ENCODE data around the gene EMILIN1.
"Not testable (repeated sequence)": the region's sequence is repeated elsewhere in the genome, so short reads cannot be mapped to it uniquely, and the experiment has no call there.

EMILIN1 gene

DNA sequence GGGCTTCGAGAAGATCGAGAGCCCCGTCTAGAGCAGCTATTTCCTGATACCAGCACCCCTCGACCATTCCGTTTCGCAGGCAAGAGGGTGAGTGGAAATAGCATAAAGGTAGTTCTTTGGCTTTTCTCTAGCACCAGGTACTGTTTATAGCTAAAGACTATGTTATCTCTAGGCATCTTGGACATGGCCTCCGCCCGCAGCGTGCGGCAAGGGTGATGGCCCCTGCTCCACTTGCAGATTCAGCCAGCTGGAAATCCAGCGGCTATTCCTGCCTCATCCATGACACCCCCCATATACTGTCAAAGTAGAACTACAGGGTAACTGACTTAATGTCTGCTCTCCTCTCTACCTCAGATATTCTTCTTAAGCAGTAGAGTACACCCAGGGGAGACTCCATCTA lies 23.7 kb upstream of the EMILIN1 start:
- DNase-seq = no peak

- no peak for DNase-seq
Observed at GRCh38 chr2:27057184-27057583, 21.2 kb upstream of the EMILIN1 start.

DNA sequence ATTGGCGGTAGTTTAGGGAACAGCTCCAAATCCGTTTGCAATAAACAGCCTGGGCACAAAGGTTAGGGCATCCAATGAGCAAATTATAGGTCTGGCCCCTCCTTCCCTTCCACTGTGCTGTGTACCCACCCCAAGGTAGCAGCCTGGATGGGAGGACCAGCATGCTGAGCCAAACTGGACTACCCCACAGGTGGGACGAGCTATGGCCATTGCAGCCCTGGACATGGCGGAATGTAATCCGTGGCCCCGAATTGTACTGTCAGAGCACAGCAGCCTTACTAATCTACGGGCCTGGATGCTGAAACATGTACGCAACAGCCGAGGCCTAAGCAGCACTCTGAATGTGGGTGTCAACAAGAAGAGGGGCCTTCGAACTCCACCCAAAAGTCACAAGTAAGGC lies 20.2 kb upstream of the EMILIN1 start:
- no peak for DNase-seq

GRCh38 chr2:27059141-27059820 lies 19.1 kb upstream of the EMILIN1 start:
- DNase-seq = no peak

DNA sequence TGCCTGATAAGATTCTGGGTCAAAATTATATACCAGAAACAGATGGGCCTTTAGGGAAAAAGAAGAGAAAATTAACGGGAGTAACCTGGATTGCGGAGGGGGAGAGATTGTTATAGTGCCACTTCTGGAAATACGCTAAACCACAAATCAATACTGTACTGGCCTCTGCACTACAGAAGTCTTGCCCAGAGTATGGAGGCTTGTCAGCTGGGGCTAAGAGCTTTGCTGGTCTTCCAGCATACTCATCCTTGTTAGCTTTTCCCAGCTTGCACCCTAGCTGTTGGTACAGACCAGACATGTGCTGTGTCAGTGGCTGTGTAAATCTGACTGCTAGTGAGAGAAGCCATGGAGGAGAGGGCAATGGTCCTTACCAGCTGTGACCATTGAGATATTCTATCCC lies 18.1 kb upstream of the EMILIN1 start:
- no peak for DNase-seq

DNA sequence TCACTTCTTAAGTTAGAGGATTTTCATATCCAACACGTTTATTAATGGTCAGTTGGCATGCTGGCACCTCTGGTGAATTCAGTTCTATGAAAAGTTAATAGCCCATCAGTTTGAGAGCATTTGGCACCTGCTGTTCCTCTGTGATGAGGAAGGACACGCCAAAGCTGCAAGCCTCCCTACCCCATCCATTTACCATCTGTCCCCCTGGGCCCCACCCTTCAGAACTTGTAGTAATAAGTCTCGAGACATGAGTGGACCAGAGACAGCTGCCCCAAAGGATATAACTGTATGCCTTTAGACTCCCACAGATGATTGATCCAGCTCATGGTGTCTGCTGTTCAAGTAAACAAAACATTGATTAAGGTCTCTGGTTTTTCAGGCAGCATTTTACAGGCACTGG lies 13.3 kb upstream of the EMILIN1 start:
- no peak for DNase-seq

DNA sequence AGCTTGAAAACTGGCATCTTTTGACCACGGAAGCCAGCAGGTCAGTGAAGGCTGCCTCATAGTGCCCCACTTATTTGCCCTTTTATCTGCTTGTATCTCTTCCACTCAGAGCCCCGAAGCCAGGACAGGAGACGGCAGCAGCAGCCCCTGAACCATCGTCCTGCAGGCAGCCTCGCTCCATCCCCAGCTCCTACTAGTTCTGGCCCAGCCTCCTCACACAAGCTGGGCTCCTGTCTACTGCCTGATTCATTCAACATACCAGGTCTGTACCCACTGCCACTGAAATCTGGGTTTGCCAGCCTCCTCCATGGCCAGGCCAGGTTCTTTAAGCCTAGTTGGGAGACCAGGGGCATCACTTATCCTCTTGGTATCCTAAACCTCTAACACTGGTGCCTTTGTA lies 11.0 kb upstream of the EMILIN1 start:
- DNase-seq = no peak

GRCh38 chr2:27069436-27069835 lies 9.0 kb upstream of the EMILIN1 start:
- no peak for DNase-seq

DNA sequence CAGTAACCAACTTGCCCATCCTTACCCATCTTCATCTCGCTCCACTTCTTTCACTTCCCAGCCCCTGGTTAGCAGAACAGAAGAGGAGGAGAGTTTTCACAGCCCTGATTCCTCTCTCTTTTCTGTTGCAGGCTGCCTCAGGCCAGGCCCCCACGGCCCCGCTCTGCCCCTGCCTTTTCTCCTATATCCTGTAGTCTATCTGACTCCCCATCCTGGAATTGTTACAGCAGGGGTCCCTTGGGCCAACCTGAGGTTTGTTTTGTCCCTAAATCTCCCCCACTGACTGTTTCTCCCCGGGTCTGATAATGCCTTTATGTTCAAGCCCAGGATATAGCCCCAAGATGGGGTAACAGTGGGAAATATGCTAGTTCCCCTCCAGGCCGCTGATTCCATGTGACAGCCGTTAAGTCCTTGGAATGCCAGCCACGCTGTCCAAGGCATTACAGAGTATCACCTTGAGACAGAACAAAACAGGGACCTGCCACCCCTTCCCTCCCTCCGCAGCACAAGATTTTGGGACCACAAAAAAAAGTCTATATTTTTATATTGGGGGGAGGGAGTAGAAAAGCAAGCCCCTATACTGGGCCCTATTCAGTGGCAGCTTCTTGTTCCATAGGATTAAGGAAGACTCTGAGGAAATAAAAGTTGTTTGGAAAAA lies 8.3 kb upstream of the EMILIN1 start:
- DNase-seq = no peak

DNA sequence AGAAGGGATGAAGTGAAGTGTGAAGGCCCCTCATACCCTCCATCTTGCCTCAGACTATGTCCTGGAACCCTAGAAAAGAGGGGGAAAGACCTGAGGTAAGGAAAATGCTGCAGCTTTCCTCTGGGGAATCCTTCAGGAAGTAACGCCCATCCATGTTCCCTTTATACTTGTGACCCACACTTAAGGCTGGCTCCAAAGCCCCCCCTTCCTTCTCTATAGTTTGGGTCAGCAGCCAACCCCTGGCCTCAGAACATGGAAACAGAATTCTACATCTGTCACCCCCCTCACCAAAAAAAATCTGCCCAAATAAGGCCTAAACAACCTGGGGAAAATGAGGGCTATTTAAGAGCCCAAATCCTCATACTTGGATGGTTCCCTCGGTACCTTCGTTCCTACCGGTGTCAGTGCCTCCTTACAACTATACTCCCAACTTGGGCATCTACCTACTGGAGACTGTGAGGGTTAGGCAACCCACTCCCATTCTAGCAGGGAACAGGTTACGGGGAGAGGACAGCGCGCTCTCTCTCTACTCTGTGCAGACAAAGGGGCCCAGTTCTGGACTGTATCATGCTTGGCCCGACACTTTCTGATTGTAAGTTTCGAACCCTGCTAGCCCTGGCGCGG lies 7.7 kb upstream of the EMILIN1 start:
- no peak for DNase-seq

DNA sequence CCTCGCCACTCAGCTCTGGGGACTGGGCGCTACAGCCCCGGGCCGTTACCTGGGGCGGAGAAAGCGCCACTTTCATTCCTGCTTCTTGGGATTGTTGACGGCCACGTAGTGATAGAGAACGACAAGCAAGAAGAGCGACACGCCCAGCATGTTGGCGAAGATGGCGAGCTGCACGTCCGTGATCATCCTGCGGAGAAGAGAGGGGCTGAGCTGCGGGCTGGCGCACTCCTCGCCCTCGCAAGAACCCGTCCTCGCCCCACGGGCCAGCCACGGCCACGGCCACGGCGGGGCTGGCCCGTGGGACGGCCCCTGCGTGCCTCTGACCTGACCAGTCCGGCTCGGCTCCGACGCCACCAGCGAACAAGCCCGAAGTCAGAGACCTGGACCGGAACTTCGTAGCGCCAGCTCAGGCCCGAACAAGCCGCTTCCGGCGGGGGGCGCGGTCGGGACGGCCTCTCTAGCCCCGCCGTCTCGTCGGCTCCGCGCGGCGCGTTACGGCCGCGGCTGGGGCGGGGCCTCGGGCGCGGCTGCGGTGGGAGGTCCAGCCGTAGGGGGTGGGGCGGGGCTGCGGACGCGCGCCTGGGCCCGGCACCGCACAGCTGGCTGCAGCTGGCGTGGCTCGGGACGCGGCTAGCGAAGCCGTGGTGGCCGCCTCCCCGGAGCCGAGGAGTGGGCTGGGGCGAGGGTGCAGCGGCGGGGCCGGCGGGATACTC lies 7.0 kb upstream of the EMILIN1 start, which contains the start of gene OST4:
Gene OST4 (minus strand): TSS at position 378 of the 713 bp plus-strand sequence.
- peak; percentile 88 for DNase-seq

DNA sequence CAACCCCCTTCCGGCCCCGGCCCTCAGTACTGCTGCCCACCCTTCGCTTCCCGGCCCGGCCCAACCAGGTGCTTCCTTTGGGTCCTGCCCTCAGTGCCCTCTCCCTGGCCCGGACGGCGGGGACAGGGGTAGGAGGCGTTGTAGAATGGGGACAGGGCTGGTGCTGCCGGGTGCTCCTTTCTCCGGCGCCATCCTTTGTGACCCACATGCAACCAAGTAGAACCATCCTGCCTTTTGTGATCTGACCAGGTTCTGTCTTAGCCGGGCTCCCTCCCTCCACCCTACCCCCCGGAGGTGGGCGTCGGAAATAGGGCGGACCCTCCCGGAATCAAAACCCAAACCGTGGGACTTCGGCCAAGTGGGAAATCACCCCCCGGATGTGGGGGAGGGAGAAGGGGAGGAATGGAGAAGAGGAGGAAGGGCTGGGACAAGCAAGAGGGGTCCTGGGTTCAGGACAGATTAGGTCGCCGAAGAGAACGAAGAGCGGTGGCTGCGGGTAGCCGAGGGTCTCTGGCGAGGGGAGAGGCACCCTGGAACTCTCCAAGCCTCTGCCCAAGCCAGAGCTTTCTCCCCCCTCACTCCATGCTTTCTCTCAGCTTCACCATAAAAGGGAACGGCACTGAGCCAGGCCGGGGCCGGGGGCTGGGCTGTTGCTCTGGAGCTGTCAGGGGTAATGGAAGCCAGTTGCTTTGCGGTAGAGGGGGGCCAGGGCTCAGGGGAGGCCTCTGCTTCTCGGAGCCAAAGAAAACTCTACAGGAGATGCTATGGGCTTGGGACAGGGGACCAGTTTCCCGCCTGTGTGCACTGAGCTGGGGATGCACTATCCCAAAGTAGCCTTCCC lies 6.2 kb upstream of the EMILIN1 start:
- DNase-seq = no peak

- DNase-seq = no peak
Observed at GRCh38 chr2:27072920-27073319, 5.5 kb upstream of the EMILIN1 start.

- DNase-seq = no peak
Observed at GRCh38 chr2:27073782-27074181, 4.6 kb upstream of the EMILIN1 start.

- DNase-seq = peak; percentile 57
Observed at GRCh38 chr2:27074738-27075565, 3.5 kb upstream of the EMILIN1 start.

- not testable (repeated sequence) for DNase-seq
Observed at GRCh38 chr2:27075566-27075871, 2.9 kb upstream of the EMILIN1 start.

- no peak for DNase-seq
Observed at GRCh38 chr2:27076323-27076722, 2.1 kb upstream of the EMILIN1 start.

DNA sequence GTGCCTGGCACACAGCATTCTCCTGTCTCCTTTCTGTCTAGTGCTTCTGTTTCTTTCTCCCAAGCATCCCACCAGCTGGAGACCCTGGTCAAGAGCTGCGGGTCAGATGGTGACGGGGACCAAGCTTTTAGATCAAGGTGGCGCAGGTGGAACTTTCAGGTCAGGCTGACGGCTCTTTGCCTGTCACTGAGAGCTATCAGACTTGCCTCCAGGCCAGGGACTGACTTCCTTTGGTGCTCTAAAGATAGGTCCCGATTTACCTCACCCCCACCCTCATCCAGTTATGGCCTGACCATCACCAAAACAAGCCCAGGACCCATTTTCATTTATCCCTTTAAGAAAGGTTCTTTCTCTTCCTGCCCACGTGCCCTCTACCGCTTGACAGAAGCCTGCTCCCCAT lies 1.2 kb upstream of the EMILIN1 start:
- DNase-seq = no peak

DNA sequence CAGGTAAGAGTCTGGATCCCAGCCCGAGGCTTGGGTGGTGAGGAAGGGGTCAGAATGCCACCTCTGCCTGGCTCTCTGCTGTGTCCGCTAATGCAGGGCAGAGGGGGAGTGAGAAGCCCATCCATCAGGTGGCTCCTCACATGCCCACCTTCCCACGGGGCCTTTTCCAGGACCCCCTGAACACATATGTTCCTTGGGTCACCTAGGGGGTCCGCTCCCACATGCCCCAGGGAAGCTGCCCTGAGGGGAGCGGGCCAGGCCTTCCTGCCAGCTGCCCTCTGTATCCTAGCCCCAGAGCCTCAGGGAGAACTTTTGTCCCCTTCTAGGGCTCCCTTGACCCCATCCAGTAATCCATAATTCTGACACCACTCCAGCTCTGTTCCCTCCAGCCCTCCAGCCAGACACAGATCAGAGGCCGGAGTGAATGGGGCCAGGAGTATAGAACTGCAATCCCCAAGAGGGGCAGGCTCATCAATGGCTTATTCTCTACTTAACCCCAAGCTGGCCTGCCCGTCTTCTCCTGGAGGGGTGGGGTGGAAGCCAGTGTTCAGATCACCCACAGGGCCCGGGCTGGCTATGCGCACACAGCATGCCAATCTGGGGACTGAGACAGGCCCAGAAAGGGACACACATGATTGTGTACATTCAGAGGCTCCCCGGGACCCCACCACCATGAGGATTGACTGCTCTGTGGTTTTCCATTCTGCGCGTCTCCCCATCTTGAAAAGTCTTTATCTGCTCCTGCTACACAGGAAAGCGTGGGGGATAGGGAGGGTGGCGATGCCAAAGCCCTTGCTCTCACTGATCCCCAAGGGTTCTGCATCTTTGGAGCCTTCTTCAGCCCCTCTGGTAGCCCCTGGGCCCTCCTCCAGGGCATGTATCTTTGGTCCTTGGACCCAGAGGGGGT lies 1.1 kb downstream of the EMILIN1 start:
- no peak for DNase-seq

GRCh38 chr2:27080140-27080469 lies 1.7 kb downstream of the EMILIN1 start:
- no peak for DNase-seq

DNA sequence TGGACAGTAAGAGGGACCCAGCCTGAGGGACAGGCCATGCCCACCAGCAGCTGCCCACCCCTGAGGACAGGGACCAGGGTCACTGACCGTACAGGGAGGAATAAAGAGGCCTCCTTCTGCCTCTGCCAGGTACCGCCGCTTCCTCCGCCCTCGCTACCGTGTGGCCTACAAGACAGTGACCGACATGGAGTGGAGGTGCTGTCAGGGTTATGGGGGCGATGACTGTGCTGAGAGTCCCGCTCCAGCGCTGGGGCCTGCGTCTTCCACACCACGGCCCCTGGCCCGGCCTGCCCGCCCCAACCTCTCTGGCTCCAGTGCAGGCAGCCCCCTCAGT lies 2.2 kb downstream of the EMILIN1 start:
- DNase-seq = no peak

Data from central memory CD4-positive, alpha-beta T cell (primary cell).